Activated naive CD8-positive, alpha-beta T cell treated with anti-CD3 and anti-CD28 coated beads, Interleukin-2, amount 10 ng/mL, durations not matched to agents 7 days and 5 days (primary cell): ENCODE data around the gene PDE1A. TPM values are rescaled to one million over a fixed set of nuclear protein-coding genes. Genes with fewer than 3 reads are reported as not detected.
"Not testable (repeated sequence)": the region's sequence is repeated elsewhere in the genome, so short reads cannot be mapped to it uniquely, and the experiment has no call there.

Experiments used
- ATAC-seq: fragments of 150-1000 bp; cut with Tn5 transposase; one replicate; pipeline ENCODE4 v1.10.0; 2021; ENCODE audit warnings: low read depth, moderate library complexity
- POLR2A ChIA-PET: fragments of 350-600 bp; sonication (Branson Sonifier 250); formaldehyde crosslinking; loops from one replicate; lab custom pipeline; 2021; ENCODE audit warnings: antibody characterized with exemption; lab: Charles Lee
- DNase-seq: peaks from one replicate; pipeline ENCODE4 v3.0.0; 2021
- H3K27ac Mint-ChIP-seq: one replicate; pipeline ENCODE4 v1.8.0; 2022; ENCODE audit warnings: mild to moderate bottlenecking, mixed read lengths
- H3K27me3 Mint-ChIP-seq: one replicate; pipeline ENCODE4 v1.8.0; 2022; ENCODE audit warnings: mild to moderate bottlenecking, moderate library complexity, mixed read lengths
- H3K36me3 Mint-ChIP-seq: one replicate; pipeline ENCODE4 v1.8.0; 2021; ENCODE audit warnings: mild to moderate bottlenecking, mixed read lengths
- H3K4me1 Mint-ChIP-seq: one replicate; pipeline ENCODE4 v1.8.0; 2021; ENCODE audit warnings: mixed read lengths
- H3K4me3 Mint-ChIP-seq: one replicate; pipeline ENCODE4 v1.8.0; 2022; ENCODE audit warnings: mild to moderate bottlenecking, moderate library complexity, mixed read lengths
- H3K9me3 Mint-ChIP-seq: one replicate; pipeline ENCODE4 v1.8.0; 2021; ENCODE audit warnings: mixed read lengths
- total RNA-seq, 2 experiments: library from RNA; stranded (reverse); gene quantifications; one replicate each; pipeline ENCODE4 v1.2.3, GENCODE V29; 2021

The PDE1A gene
- total RNA-seq, 2 experiments from 2014 or later: not detected

DNA sequence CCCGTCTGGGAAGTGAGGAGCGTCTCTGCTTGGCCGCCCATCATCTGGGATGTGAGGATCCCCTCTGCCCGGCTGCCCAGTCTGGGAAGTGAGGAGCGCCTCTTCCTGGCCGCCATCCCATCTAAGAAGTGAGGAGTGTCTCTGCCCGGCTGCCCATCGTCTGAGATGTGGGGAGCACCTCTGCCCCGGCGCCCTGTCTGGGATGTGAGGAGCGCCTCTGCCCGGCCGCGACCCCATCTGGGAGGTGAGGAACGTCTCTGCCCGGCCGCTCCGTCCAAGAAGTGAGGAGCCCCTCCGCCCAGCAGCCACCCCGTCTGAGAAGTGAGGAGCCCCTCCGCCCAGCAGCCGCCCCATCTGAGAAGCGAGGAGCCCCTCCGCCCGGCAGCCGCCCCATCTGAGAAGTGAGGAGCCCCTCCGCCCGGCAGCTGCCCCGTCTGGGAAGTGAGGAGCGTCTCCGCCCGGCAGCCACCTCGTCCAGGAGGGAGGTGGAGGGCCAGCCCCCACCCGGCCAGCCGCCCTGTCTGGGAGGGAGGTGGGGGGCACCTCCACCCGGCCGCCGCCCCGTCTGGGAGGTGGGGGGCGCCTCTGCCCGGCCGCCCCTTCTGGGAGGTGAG, 40.5 kb downstream of the PDE1A start:
- H3K27ac Mint-ChIP-seq, H3K9me3 Mint-ChIP-seq, H3K27me3 Mint-ChIP-seq, H3K36me3 Mint-ChIP-seq, DNase-seq, H3K4me3 Mint-ChIP-seq, H3K4me1 Mint-ChIP-seq, POLR2A ChIA-PET, ATAC-seq: not testable (repeated sequence)

DNA sequence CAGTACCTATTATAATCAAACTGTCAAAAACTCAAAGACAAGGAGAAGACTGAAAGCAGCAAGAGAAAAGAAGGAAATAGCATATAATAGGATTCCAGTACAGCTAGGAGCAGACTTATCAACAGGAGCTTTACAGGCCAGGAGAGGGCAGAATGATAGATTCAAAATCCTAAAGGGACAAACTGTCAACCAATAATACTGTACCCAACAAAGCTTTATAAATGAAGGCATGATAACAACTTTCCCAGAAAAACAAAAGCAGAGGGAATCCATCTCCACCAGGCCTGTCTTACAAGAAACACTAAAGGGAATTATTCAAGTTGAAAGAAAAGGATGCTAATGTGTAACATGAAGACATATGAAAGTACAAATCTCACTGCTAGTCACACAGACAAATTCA, 42.0 kb downstream of the PDE1A start:
- no peak overlapping the region for H3K4me3 Mint-ChIP-seq
- ATAC-seq: no peak
- peaks cover 8% of the 10 kb centered on the region for H3K9me3 Mint-ChIP-seq
- no peaks in the 10 kb centered on the region for H3K27me3 Mint-ChIP-seq
- no peak for DNase-seq
- H3K36me3 Mint-ChIP-seq: no peaks in the 10 kb centered on the region
- no peaks in the 10 kb centered on the region for H3K4me1 Mint-ChIP-seq
- POLR2A ChIA-PET: no interaction called here
- no peak overlapping the region for H3K27ac Mint-ChIP-seq

DNA sequence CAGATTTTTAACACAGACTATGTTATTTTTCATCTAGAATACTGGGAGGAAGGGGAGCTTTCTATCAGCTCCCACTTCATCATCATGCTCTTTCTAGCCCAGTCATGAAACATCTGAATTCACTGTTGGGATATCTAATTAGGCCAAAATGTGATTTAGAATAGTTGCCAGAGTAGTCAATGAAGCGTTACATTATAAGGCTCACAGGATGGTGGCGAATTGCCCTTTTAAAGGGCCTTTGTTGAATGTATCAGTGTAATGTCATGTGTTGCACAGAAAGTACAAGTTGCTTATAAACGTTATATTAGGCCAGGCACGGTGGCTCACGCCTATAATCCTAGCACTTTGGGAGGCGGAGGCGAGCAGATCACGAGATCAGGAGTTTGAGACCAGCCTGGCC, 45.6 kb downstream of the PDE1A start:
- H3K27me3 Mint-ChIP-seq: no peaks in the 10 kb centered on the region
- H3K27ac Mint-ChIP-seq: no peak overlapping the region
- peaks cover 10% of the 10 kb centered on the region for H3K9me3 Mint-ChIP-seq
- POLR2A ChIA-PET: no interaction called here
- DNase-seq (no peak), ATAC-seq (no peak)
- H3K4me1 Mint-ChIP-seq: no peaks in the 10 kb centered on the region
- H3K4me3 Mint-ChIP-seq: no peak overlapping the region
- H3K36me3 Mint-ChIP-seq: no peaks in the 10 kb centered on the region

DNA sequence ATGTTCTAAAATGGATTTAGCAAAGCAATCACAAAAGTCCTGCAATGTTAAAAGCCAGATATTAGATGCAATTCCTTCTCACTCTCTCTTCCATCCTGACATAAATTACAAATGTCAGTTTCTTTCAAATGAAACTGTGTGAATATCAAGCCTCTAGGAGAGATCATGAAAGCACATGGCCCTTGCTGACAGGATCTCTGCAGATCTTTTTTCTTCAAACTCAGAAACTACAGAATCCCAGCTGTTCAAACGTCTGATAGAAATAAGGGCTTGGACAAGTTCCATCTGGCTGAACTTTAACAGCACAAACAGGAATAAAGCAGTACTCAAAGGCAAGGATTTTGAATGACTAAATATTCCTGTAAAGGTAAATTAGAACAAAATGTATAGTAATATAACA, 47.6 kb downstream of the PDE1A start:
- Mint-ChIP-seq H3K4me1 (no peaks in the 10 kb centered on the region), H3K4me3 (no peak overlapping the region), H3K36me3 (no peaks in the 10 kb centered on the region), H3K9me3 (peaks cover 7% of the 10 kb centered on the region), H3K27me3 (no peaks in the 10 kb centered on the region), H3K27ac (no peak overlapping the region)
- DNase-seq (no peak), ATAC-seq (no peak)
- POLR2A ChIA-PET: no interaction called here

DNA sequence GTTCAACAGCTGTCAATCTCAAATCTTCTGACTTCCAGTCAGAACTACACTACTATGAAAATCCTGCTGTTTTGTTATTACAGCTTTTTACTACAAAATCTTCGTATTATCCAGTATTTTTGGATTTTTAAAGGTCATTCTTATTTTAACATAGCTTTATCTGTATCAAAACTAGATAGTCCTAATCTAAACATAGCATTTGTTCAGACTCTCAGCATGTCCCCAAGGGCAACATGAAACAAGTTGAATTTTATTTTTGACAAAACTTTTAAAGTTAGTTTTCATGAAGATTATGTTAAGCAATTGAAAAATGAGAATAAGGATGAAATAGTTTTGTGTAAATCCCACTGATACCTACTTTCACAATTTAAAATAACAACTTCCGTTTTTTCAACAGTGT, 48.1 kb downstream of the PDE1A start:
- DNase-seq (no peak), ATAC-seq (no peak)
- Mint-ChIP-seq H3K27me3 (no peaks in the 10 kb centered on the region), H3K4me1 (no peaks in the 10 kb centered on the region), H3K27ac (no peak overlapping the region), H3K36me3 (no peaks in the 10 kb centered on the region), H3K9me3 (peaks cover 4% of the 10 kb centered on the region), H3K4me3 (no peak overlapping the region)
- POLR2A ChIA-PET: no interaction called here

DNA sequence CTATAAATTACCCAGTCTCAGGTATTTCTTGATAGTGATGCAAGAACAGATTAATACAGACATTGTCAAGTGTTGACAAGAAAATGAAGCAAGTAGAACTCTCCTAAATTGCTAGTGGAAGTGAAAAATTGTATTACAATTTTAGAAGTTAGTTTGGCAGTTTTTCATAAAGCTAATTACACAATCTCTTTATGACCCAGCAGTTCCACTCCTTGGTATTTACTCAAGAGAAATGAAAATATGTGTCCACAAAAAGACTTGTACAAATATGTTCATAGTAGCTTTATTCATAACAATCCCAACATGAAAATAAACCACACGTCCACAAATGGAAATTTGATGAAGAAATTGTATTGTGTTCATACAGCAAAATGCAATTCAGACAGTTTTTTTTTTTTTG, 49.4 kb downstream of the PDE1A start:
- DNase-seq (no peak), ATAC-seq (no peak)
- no peak overlapping the region for H3K27ac Mint-ChIP-seq
- no peaks in the 10 kb centered on the region for H3K36me3 Mint-ChIP-seq
- H3K9me3 Mint-ChIP-seq: peaks cover 4% of the 10 kb centered on the region
- H3K27me3 Mint-ChIP-seq: no peaks in the 10 kb centered on the region
- POLR2A ChIA-PET: no interaction called here
- H3K4me1 Mint-ChIP-seq: no peaks in the 10 kb centered on the region
- H3K4me3 Mint-ChIP-seq: no peak overlapping the region

DNA sequence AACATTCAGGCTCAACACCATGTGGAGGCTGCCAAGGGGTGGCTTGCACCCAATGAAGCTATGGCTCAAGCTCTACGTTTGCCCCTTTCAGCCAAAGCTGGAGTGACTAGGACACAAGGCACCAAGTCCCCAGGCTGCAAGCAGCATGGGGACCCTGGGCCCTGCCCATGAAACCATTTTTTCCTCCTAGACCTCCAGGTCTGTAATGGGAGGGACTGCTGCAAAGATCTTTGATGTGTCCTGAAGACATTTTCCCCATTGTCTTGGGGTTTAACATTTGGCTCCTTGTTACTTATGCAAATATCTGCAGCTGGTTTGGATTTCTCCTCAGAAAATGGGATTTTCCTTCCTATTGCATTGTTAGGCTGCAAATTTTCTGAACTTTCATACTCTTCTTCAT, 51.0 kb downstream of the PDE1A start:
- Mint-ChIP-seq H3K4me3 (no peak overlapping the region), H3K27ac (no peak overlapping the region), H3K27me3 (no peaks in the 10 kb centered on the region), H3K9me3 (peaks cover 4% of the 10 kb centered on the region), H3K4me1 (no peaks in the 10 kb centered on the region), H3K36me3 (no peaks in the 10 kb centered on the region)
- ATAC-seq (no peak), DNase-seq (no peak)
- POLR2A ChIA-PET: no interaction called here

DNA sequence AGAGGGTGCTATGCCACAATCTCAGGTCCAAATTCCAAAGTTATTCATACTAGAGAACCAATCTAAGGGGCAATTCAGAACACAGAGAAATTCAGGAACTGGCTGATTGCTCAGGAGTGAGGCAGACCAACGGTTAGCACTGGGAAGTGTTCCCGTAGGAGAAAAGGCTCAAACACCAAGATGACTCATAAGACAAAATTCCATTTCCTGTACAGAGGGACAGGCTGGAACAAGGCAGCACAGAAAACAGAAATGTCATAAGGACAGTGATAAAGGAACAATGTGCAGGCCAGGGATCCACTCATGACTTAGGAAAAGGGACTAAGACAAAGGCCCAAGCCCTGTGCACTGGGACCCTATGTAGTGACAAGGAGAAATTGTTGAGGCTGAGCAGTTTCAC, 54.2 kb downstream of the PDE1A start:
- no peaks in the 10 kb centered on the region for H3K4me1 Mint-ChIP-seq
- DNase-seq (no peak), ATAC-seq (no peak)
- H3K36me3 Mint-ChIP-seq: no peaks in the 10 kb centered on the region
- POLR2A ChIA-PET: no interaction called here
- H3K4me3 Mint-ChIP-seq: no peak overlapping the region
- H3K27me3 Mint-ChIP-seq: no peaks in the 10 kb centered on the region
- H3K27ac Mint-ChIP-seq: no peak overlapping the region
- peaks cover 4% of the 10 kb centered on the region for H3K9me3 Mint-ChIP-seq

DNA sequence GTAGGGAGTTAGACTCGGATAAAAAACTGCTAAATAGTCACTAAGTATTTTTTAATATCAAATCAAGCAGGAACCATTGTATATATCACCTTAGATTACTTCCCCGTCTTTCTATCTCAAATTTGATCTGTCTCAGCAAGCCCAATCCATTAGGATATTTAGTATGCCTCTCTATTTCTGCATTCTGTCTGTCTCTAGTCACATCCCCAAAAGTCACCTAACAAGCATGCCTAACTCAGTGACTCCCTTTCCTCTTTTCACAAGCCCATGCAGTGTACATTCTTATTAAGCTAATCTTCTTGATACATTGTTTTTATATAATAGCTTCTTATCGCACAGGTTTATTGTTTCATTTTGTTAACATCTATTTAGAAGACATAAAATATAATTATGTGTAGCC, 57.8 kb downstream of the PDE1A start:
- Mint-ChIP-seq H3K27ac (no peak overlapping the region), H3K4me1 (no peaks in the 10 kb centered on the region), H3K27me3 (no peaks in the 10 kb centered on the region), H3K4me3 (no peak overlapping the region), H3K36me3 (no peaks in the 10 kb centered on the region), H3K9me3 (peaks cover 2% of the 10 kb centered on the region)
- DNase-seq (no peak), ATAC-seq (no peak)
- POLR2A ChIA-PET: no interaction called here

DNA sequence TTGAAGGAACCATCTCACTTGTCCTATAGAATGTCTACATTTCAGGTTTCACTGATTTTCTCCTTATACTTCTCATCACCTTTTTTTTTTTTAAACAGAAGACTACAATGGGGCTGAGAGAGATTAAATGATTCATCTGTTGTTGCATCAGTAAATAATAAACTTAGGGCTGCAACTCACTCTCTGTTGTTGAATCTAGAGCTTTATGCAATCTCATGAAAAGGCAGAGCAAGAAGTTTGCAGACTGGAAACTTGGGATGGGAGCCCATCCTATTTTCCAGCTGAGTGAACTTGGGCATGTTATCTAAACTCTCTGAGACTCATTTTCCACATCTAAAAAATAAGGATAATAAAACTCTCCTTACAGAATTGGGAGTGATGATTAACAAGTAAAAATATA, 58.4 kb downstream of the PDE1A start:
- H3K4me1 Mint-ChIP-seq: no peaks in the 10 kb centered on the region
- ATAC-seq (no peak), DNase-seq (no peak)
- H3K9me3 Mint-ChIP-seq: peaks cover 2% of the 10 kb centered on the region
- POLR2A ChIA-PET: no interaction called here
- no peak overlapping the region for H3K4me3 Mint-ChIP-seq
- no peaks in the 10 kb centered on the region for H3K27me3 Mint-ChIP-seq
- no peaks in the 10 kb centered on the region for H3K36me3 Mint-ChIP-seq
- H3K27ac Mint-ChIP-seq: no peak overlapping the region

DNA sequence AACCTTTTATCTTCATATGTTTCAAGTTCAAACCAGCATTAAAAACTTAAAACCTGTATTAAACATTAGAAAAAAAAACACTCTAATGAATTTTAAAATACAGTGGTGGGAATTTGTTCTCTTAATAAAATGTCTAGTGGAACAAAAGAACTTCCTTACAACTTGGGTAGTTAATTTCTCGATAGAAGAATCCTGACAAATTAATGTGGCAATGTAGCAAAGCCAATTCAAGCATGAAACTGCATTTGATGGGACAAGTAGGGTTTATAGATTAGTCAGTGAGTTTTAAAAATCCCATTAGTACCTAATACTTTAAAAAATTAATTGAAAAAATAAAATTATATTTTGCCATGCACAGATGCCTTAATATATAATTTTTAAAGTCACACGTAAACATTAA, 59.4 kb downstream of the PDE1A start:
- ATAC-seq (no peak), DNase-seq (no peak)
- H3K27me3 Mint-ChIP-seq: no peaks in the 10 kb centered on the region
- no peaks in the 10 kb centered on the region for H3K4me1 Mint-ChIP-seq
- POLR2A ChIA-PET: no interaction called here
- peaks cover 2% of the 10 kb centered on the region for H3K9me3 Mint-ChIP-seq
- H3K4me3 Mint-ChIP-seq: no peak overlapping the region
- H3K27ac Mint-ChIP-seq: no peak overlapping the region
- H3K36me3 Mint-ChIP-seq: no peaks in the 10 kb centered on the region

DNA sequence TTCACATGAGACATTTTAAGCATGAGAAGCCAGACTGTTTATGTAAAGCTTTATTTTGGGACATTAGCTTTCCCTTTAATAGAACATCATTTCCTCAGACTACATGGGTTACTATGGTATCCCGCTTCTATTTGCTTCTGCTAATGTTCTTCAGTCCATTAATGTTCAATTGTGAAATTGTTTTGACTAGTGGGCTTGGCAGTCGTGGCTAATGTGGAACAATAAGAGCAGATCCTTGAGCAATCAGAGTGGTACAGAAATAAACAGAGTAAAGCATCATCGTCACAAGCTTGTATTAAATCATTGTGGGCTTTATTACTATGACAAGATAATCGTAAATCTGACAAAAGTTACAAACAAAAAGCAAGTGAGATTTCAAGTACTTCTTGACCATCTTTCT, 60.2 kb downstream of the PDE1A start:
- Mint-ChIP-seq H3K4me3 (no peak overlapping the region), H3K9me3 (peaks cover 2% of the 10 kb centered on the region), H3K4me1 (no peaks in the 10 kb centered on the region), H3K36me3 (no peaks in the 10 kb centered on the region), H3K27ac (no peak overlapping the region), H3K27me3 (no peaks in the 10 kb centered on the region)
- DNase-seq (no peak), ATAC-seq (no peak)
- POLR2A ChIA-PET: no interaction called here

DNA sequence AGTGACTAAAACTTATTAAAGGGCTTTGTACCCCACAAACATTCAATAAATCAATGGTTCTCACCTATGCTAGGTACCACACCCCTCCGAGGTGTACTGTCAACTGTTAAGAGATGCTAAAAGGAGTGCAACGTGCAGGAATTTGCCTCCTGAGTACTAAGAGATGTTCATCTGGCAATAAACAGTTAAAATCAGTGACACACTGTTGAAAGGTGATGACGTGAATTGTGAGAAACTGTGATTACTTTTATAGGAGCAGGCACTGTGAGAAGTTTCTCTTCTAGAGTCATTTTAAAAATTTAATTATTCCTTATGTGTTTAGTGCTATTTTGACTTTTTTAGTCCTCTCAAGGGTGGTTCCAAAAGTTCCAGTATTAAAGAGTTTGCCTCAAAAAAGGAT, 61.0 kb downstream of the PDE1A start:
- Mint-ChIP-seq H3K4me1 (no peaks in the 10 kb centered on the region), H3K4me3 (no peak overlapping the region), H3K27ac (no peak overlapping the region), H3K27me3 (no peaks in the 10 kb centered on the region), H3K36me3 (no peaks in the 10 kb centered on the region), H3K9me3 (peaks cover 2% of the 10 kb centered on the region)
- no peak for DNase-seq
- no peak for ATAC-seq
- POLR2A ChIA-PET: no interaction called here

DNA sequence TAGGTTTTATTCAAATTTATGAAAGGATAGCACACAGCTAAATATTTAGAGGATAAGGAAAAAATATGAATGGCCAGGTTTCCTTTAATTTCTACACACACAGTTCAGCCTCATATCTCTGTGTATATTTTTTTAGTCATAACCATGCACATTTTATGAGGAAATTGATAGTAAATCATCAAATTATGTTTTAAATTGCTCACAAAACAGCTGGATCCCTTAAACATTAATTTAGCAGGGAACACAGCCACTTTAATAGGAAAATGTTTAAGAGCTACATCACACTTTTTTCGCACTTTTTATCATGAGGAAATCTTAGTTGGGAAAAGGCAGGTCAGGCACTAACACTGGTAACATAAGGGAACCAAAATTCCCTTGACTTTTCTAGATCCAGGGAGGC, 65.4 kb downstream of the PDE1A start:
- no peaks in the 10 kb centered on the region for H3K4me1 Mint-ChIP-seq
- H3K9me3 Mint-ChIP-seq: no peaks in the 10 kb centered on the region
- no peaks in the 10 kb centered on the region for H3K27me3 Mint-ChIP-seq
- ATAC-seq (no peak), DNase-seq (no peak)
- H3K4me3 Mint-ChIP-seq: no peak overlapping the region
- H3K27ac Mint-ChIP-seq: no peak overlapping the region
- POLR2A ChIA-PET: no interaction called here
- no peaks in the 10 kb centered on the region for H3K36me3 Mint-ChIP-seq
